Left lung (tissue), 10 donors: ENCODE measurements around the gene TAF1L. TPM values are rescaled to one million over a fixed set of nuclear protein-coding genes. Genes with fewer than 3 reads are reported as not detected.
"Not testable (repeated sequence)": the region's sequence is repeated elsewhere in the genome, so short reads cannot be mapped to it uniquely, and the experiment has no call there.

Source experiments
- ATAC-seq: fragments of 200-7000 bp; cut with Tn5 transposase; one replicate; pipeline ENCODE4 v1.9.1; 2020; ENCODE audit warnings: moderate library complexity
- DNase-seq, 4 donors: peaks; one replicate each; pipeline ENCODE4 v3.0.0-alpha.2; 2013 to 2020
- H3K27ac ChIP-seq, 2 donors: fragments of 200-600 bp; sonication (generic) in 1 of 2; one replicate each; pipeline versions ENCODE4 v1.5.0 to v1.8.0; 2020 to 2021
- H3K27me3 ChIP-seq, 2 donors: fragments of 200-600 bp; sonication (generic) in 1 of 2; one replicate each; pipeline versions ENCODE4 v1.5.0 to v1.8.0; 2020 to 2021
- H3K36me3 ChIP-seq, 2 donors: fragments of 200-600 bp; sonication (generic) in 1 of 2; one replicate each; pipeline versions ENCODE4 v1.5.0 to v1.8.0; 2020 to 2021
- H3K4me1 ChIP-seq, 2 donors: fragments of 200-600 bp; one replicate each; pipeline ENCODE4 v1.8.0; 2021
- H3K4me3 ChIP-seq, 2 donors: fragments of 200-600 bp; sonication (generic) in 1 of 2; one replicate each; pipeline versions ENCODE4 v1.5.0 to v1.8.0; 2020 to 2021; ENCODE audit warnings: mild to moderate bottlenecking in 1 of 2
- H3K9me3 ChIP-seq, 2 donors: fragments of 200-600 bp; sonication (generic) in 1 of 2; one replicate each; pipeline versions ENCODE4 v1.5.0 to v1.8.0; 2020 to 2021
- intact Hi-C, 2 donors: fragments of 100-400 bp; cut with DNase I; formaldehyde crosslinking; loops; one replicate each; pipeline versions ENCODE4 v1.11.2 to v1.14.2; 2022
- polyA plus RNA-seq, 6 donors: library from polyadenylated mRNA; unstranded; fragments of 120-200 nt; gene quantifications; one replicate each; pipeline ENCODE4 v1.2.1, GENCODE V29; 2013; ENCODE audit not compliant: insufficient read length in 6 of 6
- total RNA-seq, 2 donors: library from RNA; stranded (reverse); fragmentation: NEBNext Ultra II Directional; extraction: Animal tissue kit (Norgen Biotek cat#: 25700); gene quantifications; one replicate each; pipeline ENCODE4 v1.2.1, GENCODE V29; 2021
- TF ChIP-seq, protein P1 (sequence below), 2 donors: fragments of 200-600 bp; sonication (generic) in 1 of 2; IDR thresholded peaks; one replicate each; pipeline versions ENCODE4 v1.5.0 to v1.8.0; 2021; ENCODE audit warnings: antibody characterized with exemption in 2 of 2
- donor health status: DM: no; HTN: yes; CAD: no.
- donor health status: DM: no; HTN: no; CAD: no.

TAF1L gene
- total and polyA plus RNA-seq, 8 donors, result 0.03 to 0.22 (median 0.11) TPM; not detected in 1

DNA sequence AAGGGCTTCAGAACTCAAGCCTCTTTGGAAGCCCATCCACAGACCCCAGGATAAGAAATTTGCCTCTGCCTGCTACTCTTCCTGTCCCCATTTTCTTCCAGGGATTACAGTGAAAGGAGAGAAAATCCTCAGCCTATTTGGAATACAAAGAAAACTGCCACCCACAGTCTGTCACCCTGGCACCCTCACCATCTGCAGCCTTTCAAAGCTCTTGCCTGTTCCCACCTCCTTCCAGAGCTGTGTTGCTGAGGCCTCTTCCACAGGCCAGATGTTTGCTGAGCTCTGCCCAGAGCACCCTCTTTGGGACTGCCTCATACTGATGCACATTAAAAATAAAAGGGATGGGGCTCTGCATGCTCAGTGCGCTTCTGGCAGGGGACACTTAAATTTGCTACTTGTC lies 35.9 kb upstream of the TAF1L start:
- Histone ChIP-seq H3K27me3 (no peaks in the 10 kb centered on the region), H3K4me3 (no peak overlapping the region), H3K27ac (no peak overlapping the region), H3K9me3 (no peaks in the 10 kb centered on the region), H3K4me1 (no peaks in the 10 kb centered on the region), H3K36me3 (no peaks in the 10 kb centered on the region)
- intact Hi-C loops, result no loop called here
- TF ChIP-seq, protein P1, sequence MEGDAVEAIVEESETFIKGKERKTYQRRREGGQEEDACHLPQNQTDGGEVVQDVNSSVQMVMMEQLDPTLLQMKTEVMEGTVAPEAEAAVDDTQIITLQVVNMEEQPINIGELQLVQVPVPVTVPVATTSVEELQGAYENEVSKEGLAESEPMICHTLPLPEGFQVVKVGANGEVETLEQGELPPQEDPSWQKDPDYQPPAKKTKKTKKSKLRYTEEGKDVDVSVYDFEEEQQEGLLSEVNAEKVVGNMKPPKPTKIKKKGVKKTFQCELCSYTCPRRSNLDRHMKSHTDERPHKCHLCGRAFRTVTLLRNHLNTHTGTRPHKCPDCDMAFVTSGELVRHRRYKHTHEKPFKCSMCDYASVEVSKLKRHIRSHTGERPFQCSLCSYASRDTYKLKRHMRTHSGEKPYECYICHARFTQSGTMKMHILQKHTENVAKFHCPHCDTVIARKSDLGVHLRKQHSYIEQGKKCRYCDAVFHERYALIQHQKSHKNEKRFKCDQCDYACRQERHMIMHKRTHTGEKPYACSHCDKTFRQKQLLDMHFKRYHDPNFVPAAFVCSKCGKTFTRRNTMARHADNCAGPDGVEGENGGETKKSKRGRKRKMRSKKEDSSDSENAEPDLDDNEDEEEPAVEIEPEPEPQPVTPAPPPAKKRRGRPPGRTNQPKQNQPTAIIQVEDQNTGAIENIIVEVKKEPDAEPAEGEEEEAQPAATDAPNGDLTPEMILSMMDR (IDR thresholded peaks at IDR 0.05), result no peak
- DNase-seq (no peak), ATAC-seq (no peak)

DNA sequence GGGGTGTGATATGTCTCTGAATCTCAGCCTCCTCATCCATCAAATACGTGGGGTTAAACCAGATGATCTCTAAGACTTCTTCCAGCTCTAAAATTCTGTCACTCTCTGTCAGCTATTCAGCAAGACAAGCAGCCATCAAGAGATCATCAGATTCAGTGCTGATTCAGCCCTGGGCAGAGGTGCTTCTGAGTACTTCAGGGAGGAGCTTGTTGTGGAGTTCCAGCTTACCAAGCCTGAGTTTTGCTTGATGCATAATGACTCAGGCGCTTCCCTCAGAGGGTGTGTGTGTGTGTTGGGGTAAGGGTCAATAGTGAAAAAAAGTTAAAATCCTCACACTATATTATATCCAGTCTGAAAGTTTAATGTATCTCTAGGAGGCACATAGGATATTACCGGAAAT lies 29.6 kb upstream of the TAF1L start:
- no peak overlapping the region for H3K27ac ChIP-seq
- intact Hi-C loops, result no loop called here
- H3K9me3 ChIP-seq, result no peaks in the 10 kb centered on the region
- TF ChIP-seq, protein P1 (IDR thresholded peaks at IDR 0.05), result no peak
- no peak for DNase-seq
- H3K27me3 ChIP-seq, result no peaks in the 10 kb centered on the region
- H3K4me1 ChIP-seq, result no peaks in the 10 kb centered on the region
- no peak for ATAC-seq
- H3K4me3 ChIP-seq, result no peak overlapping the region
- H3K36me3 ChIP-seq, result no peaks in the 10 kb centered on the region

DNA sequence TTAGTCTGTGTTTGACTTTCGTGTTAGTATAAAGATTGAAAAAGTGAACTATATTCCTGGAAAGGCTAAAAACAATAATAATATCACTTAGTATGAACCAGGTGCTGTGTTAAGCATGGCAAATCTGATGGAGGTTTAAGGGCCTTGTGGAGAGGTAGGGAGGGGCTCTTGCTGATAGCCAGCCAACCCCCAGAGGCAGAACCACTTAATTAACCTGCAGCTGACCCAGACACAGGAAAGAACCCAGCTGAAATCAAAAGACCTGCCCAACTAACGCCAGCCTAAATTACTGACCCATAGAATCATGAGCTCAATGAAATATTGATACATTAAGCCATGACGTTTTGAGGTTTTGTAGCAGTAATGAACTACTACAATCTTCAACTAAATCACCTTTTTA lies 28.3 kb upstream of the TAF1L start:
- DNase-seq (no peak), ATAC-seq (no peak)
- no peak overlapping the region for H3K27ac ChIP-seq
- no peaks in the 10 kb centered on the region for H3K9me3 ChIP-seq
- TF ChIP-seq, protein P1 (IDR thresholded peaks at IDR 0.05), result no peak
- no peaks in the 10 kb centered on the region for H3K36me3 ChIP-seq
- H3K4me1 ChIP-seq, result no peaks in the 10 kb centered on the region
- no peaks in the 10 kb centered on the region for H3K27me3 ChIP-seq
- intact Hi-C loops, result no loop called here
- no peak overlapping the region for H3K4me3 ChIP-seq

DNA sequence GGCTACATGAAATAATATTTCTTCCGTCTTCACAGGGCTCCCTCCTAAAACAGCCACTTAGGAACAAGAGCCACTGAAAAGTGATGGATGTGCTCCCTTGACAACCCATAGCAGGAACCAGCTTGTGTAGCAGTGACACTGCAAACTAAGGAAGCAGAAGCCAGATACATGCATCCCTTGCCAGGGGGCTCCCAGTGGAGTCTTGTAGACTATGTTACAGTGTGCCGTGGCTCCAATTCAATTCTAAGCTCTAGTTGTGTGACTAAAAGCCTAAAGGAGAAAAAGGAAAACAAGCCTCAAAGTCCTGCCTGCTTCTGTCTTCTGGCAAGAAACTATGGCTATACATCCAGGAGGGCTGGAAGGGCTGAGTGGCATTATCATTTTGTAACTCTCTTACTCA lies 12.2 kb upstream of the TAF1L start:
- TF ChIP-seq, protein P1 (IDR thresholded peaks at IDR 0.05), result no peak
- H3K27me3 ChIP-seq, result peaks cover 0 to 8% of the 10 kb centered on the region in 2 donors
- intact Hi-C loops, result no loop called here
- peaks cover 0 to 1% of the 10 kb centered on the region in 2 donors for H3K9me3 ChIP-seq
- ATAC-seq (no peak), DNase-seq (no peak)
- H3K4me3 ChIP-seq, result no peak overlapping the region
- H3K36me3 ChIP-seq, result no peaks in the 10 kb centered on the region
- H3K27ac ChIP-seq, result no peak overlapping the region
- no peaks in the 10 kb centered on the region for H3K4me1 ChIP-seq

DNA sequence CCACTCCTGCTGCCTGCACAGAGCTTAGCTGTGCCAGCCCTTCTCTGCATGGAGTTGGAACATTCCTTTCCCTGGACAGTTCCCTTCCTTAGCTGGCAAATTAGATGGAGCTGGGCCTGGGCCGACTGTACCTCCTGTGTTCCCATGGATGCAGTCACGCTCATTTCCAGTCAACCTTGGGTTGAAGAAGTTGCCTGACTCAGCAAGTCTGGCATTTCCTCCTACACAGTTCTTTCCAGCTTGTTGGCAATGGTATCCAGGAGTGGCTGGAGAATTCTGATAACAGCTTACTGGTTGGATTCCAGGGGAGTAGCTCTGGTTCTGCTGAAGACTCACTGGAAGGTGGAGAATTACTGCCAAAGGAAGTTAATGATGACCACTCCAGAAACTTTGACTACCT lies 9.2 kb upstream of the TAF1L start:
- no peaks in the 10 kb centered on the region for H3K36me3 ChIP-seq
- H3K27ac ChIP-seq, result no peak overlapping the region
- intact Hi-C loops, result no loop called here
- no peaks in the 10 kb centered on the region for H3K27me3 ChIP-seq
- no peaks in the 10 kb centered on the region for H3K4me1 ChIP-seq
- peak in 1 of 4 donors; percentile 34 for DNase-seq
- peak; percentile 66 for ATAC-seq
- H3K4me3 ChIP-seq, result no peak overlapping the region
- H3K9me3 ChIP-seq, result no peaks in the 10 kb centered on the region
- TF ChIP-seq, protein P1 (IDR thresholded peaks at IDR 0.05), result no peak

DNA sequence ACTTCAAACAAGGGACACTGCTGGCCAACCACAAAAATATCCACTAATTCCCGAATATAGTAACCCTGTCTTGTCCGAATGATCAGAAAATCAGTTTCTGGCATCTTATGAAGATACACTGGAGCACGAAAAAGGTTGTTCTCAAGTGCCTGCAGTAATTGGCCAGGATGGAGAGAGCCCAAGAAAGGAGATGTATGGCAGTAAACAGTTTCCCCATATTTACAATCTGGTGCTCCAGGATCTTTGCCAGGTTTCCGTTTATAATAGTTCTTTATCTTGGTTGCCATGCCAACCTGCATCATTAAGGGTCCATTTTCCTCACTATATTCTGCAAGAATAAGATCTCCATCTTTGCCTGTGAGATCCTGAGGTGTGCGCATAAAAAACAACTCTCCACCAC lies 2.3 kb downstream of the TAF1L start:
- H3K9me3 ChIP-seq, H3K4me3 ChIP-seq, H3K27ac ChIP-seq, DNase-seq, intact Hi-C loops, H3K36me3 ChIP-seq, H3K27me3 ChIP-seq, H3K4me1 ChIP-seq, ATAC-seq: not testable (repeated sequence)
